ENCODE measurements around the gene VWF.

DNA sequence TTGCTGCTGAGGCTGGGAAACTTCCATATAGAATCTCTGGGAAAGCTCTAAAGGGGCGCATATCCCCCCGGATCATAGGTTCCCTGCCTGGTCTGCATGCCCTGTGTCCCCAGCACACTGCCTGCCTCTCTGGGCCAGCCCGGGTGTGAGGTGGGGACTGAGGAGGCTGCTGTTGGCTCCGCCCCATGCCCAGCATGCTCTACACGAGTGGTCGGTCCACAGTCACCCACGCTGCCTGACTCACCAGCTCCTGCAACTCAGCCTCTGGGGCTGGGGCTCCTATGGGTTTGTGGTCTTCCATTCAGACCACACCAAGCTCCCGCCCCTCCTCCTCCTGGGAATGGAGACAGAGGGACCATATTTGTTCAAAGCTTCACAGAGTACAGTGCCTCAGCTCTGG, 90.9 kb downstream of the VWF start:
- TF ChIP-seq, protein P1, sequence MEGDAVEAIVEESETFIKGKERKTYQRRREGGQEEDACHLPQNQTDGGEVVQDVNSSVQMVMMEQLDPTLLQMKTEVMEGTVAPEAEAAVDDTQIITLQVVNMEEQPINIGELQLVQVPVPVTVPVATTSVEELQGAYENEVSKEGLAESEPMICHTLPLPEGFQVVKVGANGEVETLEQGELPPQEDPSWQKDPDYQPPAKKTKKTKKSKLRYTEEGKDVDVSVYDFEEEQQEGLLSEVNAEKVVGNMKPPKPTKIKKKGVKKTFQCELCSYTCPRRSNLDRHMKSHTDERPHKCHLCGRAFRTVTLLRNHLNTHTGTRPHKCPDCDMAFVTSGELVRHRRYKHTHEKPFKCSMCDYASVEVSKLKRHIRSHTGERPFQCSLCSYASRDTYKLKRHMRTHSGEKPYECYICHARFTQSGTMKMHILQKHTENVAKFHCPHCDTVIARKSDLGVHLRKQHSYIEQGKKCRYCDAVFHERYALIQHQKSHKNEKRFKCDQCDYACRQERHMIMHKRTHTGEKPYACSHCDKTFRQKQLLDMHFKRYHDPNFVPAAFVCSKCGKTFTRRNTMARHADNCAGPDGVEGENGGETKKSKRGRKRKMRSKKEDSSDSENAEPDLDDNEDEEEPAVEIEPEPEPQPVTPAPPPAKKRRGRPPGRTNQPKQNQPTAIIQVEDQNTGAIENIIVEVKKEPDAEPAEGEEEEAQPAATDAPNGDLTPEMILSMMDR (IDR thresholded peaks at IDR 0.05) = no peak
- no peak for TF ChIP-seq EZH2 (IDR thresholded peaks at IDR 0.05; ENCODE audit: borderline replicate concordance, insufficient read depth, low read depth, low read length, poor library complexity, severe bottlenecking)
